Measurements from ENCODE around the gene MSTN. TPM values are rescaled to one million over a fixed set of nuclear protein-coding genes. Genes with fewer than 3 reads are reported as not detected.

The MSTN gene
- total and polyA plus RNA-seq, 4 donors: 0.08 to 0.21 (median 0.09) TPM; not detected in 1

GRCh38 chr2:190103144-190103543 is 40.6 kb upstream of the MSTN start:
- Histone ChIP-seq H3K4me3 (ENCODE audit: low read depth in 1 of 3, low read length in 3 of 3) (no peak overlapping the region), H3K4me1 (ENCODE audit: control insufficient read depth in 4 of 4, insufficient read depth in 4 of 4, low read length in 3 of 4) (no peaks in the 10 kb centered on the region), H3K9ac (ENCODE audit: low read depth in 1 of 2, low read length in 2 of 2) (no peak overlapping the region), H3K27ac (ENCODE audit: low read depth in 1 of 2, low read length in 2 of 2) (no peak overlapping the region), H3K27me3 (ENCODE audit: control insufficient read depth in 4 of 4, insufficient read depth in 4 of 4, low read length in 3 of 4) (no peaks in the 10 kb centered on the region), H3K9me3 (ENCODE audit: control insufficient read depth in 4 of 4, low read length in 3 of 4) (no peaks in the 10 kb centered on the region), H3K36me3 (ENCODE audit: control insufficient read depth in 4 of 4, insufficient read depth in 3 of 4, low read depth in 1 of 4, low read length in 3 of 4) (no peaks in the 10 kb centered on the region)
- DNase-seq (ENCODE audit: low spot score): no peak
- WGBS: 77% methylated on average over 3 of the region's 3 CpGs
- TF ChIP-seq REST (IDR thresholded peaks at IDR 0.05) (no peak), MAX (IDR thresholded peaks at IDR 0.05) (no peak), RAD21 (IDR thresholded peaks at IDR 0.05) (no peak)

- no peak overlapping the region for H3K27ac ChIP-seq (ENCODE audit: low read depth in 1 of 2, low read length in 2 of 2)
- no peaks in the 10 kb centered on the region for H3K9me3 ChIP-seq (ENCODE audit: control insufficient read depth in 4 of 4, low read length in 3 of 4)
- H3K9ac ChIP-seq (ENCODE audit: low read depth in 1 of 2, low read length in 2 of 2): no peak overlapping the region
- no peak for DNase-seq (ENCODE audit: low spot score)
- no peaks in the 10 kb centered on the region for H3K27me3 ChIP-seq (ENCODE audit: control insufficient read depth in 4 of 4, insufficient read depth in 4 of 4, low read length in 3 of 4)
- H3K36me3 ChIP-seq (ENCODE audit: control insufficient read depth in 4 of 4, insufficient read depth in 3 of 4, low read depth in 1 of 4, low read length in 3 of 4): no peaks in the 10 kb centered on the region
- no peak for TF ChIP-seq JUND (IDR thresholded peaks at IDR 0.05)
- no peak for TF ChIP-seq SP1 (IDR thresholded peaks at IDR 0.05)
- no peak for TF ChIP-seq ZBTB33 (IDR thresholded peaks at IDR 0.05)
- TF ChIP-seq EGR1 (IDR thresholded peaks at IDR 0.05; ENCODE audit: low read depth in 2 of 2): no peak
- TF ChIP-seq REST (IDR thresholded peaks at IDR 0.05): no peak
- no peak for TF ChIP-seq GABPA (IDR thresholded peaks at IDR 0.05 in 1 of 2, conservative IDR thresholded peaks at IDR 0.05 in 1 of 2)
- TF ChIP-seq TAF1 (conservative IDR thresholded peaks at IDR 0.05): no peak
- no peak for TF ChIP-seq RXRA (IDR thresholded peaks at IDR 0.05)
- no peak for TF ChIP-seq HNF4G (IDR thresholded peaks at IDR 0.05)
- TF ChIP-seq CTCF (IDR thresholded peaks at IDR 0.05; ENCODE audit: low read depth, low read length, missing input control): no peak
- no peak for TF ChIP-seq MAX (IDR thresholded peaks at IDR 0.05)
- no peak for TF ChIP-seq FOXA1 (IDR thresholded peaks at IDR 0.05)
- no peak for TF ChIP-seq ATF3 (IDR thresholded peaks at IDR 0.05)
- no peak for TF ChIP-seq YY1 (IDR thresholded peaks at IDR 0.05)
- no peak for TF ChIP-seq NR2F2 (IDR thresholded peaks at IDR 0.05)
- no peak for TF ChIP-seq HNF4A (conservative IDR thresholded peaks at IDR 0.05)
- TF ChIP-seq RAD21 (IDR thresholded peaks at IDR 0.05): no peak
- no peaks in the 10 kb centered on the region for H3K4me1 ChIP-seq (ENCODE audit: control insufficient read depth in 4 of 4, insufficient read depth in 4 of 4, low read length in 3 of 4)
- WGBS: 67% methylated on average over 3 of the region's 3 CpGs
- no peak overlapping the region for H3K4me3 ChIP-seq (ENCODE audit: low read depth in 1 of 3, low read length in 3 of 3)
Measured at GRCh38 chr2:190099890-190100697, 37.6 kb upstream of the MSTN start.

All from liver (tissue), 9 donors.